SH-SY5Y (cell line): ENCODE measurements around the gene BICDL1.

Experiments used
- GATA2 ChIP-seq: IDR thresholded peaks from 2 replicates; pipeline ENCODE4 v1.6.1; 2011; ENCODE audit warnings: mild to moderate bottlenecking, low read depth, low read length
- GATA3 ChIP-seq: IDR thresholded peaks from 2 replicates; pipeline ENCODE4 v1.6.1; 2011; ENCODE audit warnings: low read depth, mild to moderate bottlenecking, low read length, moderate library complexity

- TF ChIP-seq GATA2, result no peak
- TF ChIP-seq GATA3, result no peak
These were observed 150.9 kb downstream of the BICDL1 start for GRCh38 chr12:120139958-120140357.
